Right lobe of liver (tissue), 4 donors: ENCODE results near the gene CDC25B.

Experiments
- POLR2A ChIP-seq: fragments of 450-650 bp; IDR thresholded peaks from one replicate; pipeline ENCODE4 v1.6.1; 2017; ENCODE audit warnings: antibody characterized with exemption, mild to moderate bottlenecking
- TF ChIP-seq, protein P1 (sequence below), 4 donors: fragments of 200-600 bp in 3 of 4; fragments of 450-650 bp in 1 of 4; IDR thresholded peaks; one replicate each; pipeline versions ENCODE4 v1.5.1 to v1.8.0; 2016 to 2022; ENCODE audit warnings: antibody characterized with exemption in 4 of 4, mild to moderate bottlenecking in 2 of 4
- donor health status: DM: no; HTN: no; CAD: no.
- donor health status: DM: no; HTN: no; CAD: no.
- donor health status: DM: no; HTN: yes; CAD: no.

DNA sequence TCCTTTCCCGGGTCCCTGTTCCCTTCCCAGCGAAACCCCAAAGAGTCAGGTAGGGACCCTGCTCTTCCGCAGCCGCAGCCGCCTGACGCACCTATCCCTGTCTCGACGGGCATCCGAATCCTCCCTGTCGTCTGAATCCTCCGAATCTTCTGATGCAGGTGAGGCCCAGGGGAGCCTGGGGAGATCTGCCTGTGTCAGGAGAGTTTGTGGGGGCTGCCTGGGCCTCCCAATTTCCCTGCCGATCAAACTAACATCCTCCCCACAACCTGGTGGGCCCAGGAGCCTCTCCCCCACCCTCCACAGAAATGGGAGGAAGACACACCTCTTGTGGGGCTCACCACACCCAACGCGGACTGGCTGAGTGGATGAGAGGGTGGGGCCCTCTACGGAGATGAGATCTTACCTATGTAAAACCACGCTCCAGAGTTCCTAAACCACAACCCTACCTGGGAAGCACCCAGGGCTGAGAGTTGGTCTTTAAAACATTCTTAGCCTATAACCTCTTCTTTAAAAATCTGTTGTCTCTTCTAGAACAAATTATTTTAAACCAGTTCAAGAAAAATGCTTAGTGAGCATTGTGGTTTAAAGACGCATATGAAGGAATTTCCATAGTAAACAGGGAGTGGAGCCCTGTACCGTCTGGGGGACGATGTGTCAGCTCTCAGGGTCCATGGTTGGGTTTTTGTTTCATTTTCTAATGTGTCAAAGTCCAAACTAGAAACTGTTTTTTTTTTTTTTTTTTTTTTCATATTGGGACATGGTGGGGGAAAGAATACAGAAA lies 1.7 kb downstream of the CDC25B start:
- TF ChIP-seq, protein P1, sequence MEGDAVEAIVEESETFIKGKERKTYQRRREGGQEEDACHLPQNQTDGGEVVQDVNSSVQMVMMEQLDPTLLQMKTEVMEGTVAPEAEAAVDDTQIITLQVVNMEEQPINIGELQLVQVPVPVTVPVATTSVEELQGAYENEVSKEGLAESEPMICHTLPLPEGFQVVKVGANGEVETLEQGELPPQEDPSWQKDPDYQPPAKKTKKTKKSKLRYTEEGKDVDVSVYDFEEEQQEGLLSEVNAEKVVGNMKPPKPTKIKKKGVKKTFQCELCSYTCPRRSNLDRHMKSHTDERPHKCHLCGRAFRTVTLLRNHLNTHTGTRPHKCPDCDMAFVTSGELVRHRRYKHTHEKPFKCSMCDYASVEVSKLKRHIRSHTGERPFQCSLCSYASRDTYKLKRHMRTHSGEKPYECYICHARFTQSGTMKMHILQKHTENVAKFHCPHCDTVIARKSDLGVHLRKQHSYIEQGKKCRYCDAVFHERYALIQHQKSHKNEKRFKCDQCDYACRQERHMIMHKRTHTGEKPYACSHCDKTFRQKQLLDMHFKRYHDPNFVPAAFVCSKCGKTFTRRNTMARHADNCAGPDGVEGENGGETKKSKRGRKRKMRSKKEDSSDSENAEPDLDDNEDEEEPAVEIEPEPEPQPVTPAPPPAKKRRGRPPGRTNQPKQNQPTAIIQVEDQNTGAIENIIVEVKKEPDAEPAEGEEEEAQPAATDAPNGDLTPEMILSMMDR (IDR thresholded peaks at IDR 0.05), result no peak
- no peak for TF ChIP-seq POLR2A
